DOHH2 (cell line): Measurements from ENCODE around the gene SLC66A2.

Experiments
- H3F3A ChIP-seq: fragments of 200-600 bp; sonication (generic), shearing (Covaris generic); 2 replicates; pipeline ENCODE4 v1.6.0; 2016; ENCODE audit warnings: antibody characterized with exemption, mild to moderate bottlenecking; ENCODE audit not compliant: control insufficient read depth, insufficient read depth
- H3K27ac ChIP-seq: fragments of 200-600 bp; sonication (generic); 2 replicates; pipeline ENCODE4 v1.5.1; 2014; ENCODE audit warnings: low read depth, mild to moderate bottlenecking, low read length, moderate library complexity
- H3K27me3 ChIP-seq: fragments of 200-600 bp; sonication (generic); 2 replicates; pipeline ENCODE4 v1.6.1; 2014; ENCODE audit warnings: mild to moderate bottlenecking, low read length, mixed read lengths; ENCODE audit not compliant: control insufficient read depth
- H3K36me3 ChIP-seq: fragments of 200-600 bp; sonication (generic); 2 replicates; pipeline ENCODE4 v1.6.1; 2014; ENCODE audit warnings: mild to moderate bottlenecking, low read length, moderate library complexity, mixed read lengths; ENCODE audit not compliant: control insufficient read depth
- H3K4me1 ChIP-seq: fragments of 200-600 bp; sonication (generic); 2 replicates; pipeline ENCODE4 v1.6.1; 2014; ENCODE audit warnings: mild to moderate bottlenecking, low read length, mixed read lengths; ENCODE audit not compliant: control insufficient read depth
- H3K4me2 ChIP-seq: fragments of 200-600 bp; sonication (generic); 2 replicates; pipeline ENCODE4 v1.6.0; 2014; ENCODE audit warnings: mild to moderate bottlenecking, low read length, moderate library complexity
- H3K4me3 ChIP-seq: fragments of 200-600 bp; sonication (generic); 2 replicates; pipeline ENCODE4 v1.5.1; 2014; ENCODE audit warnings: mild to moderate bottlenecking, low read length, mixed read lengths
- H3K79me2 ChIP-seq: fragments of 200-600 bp; sonication (generic); 2 replicates; pipeline ENCODE4 v1.6.1; 2014; ENCODE audit warnings: mild to moderate bottlenecking, low read length, mixed read lengths; ENCODE audit not compliant: control insufficient read depth
- H3K9me2 ChIP-seq: fragments of 200-600 bp; sonication (generic); replicated peaks from 2 replicates; pipeline ENCODE4 v1.6.1; 2014; ENCODE audit warnings: mild to moderate bottlenecking, low read length, mixed read lengths; ENCODE audit not compliant: control insufficient read depth
- H3K9me3 ChIP-seq: fragments of 200-600 bp; sonication (generic); 2 replicates; pipeline ENCODE4 v1.6.1; 2014; ENCODE audit warnings: antibody characterized with exemption, low read length, mixed read lengths; ENCODE audit not compliant: control insufficient read depth, insufficient read depth
- H4K20me1 ChIP-seq: fragments of 200-600 bp; sonication (generic); 2 replicates; pipeline ENCODE4 v1.6.0; 2014; ENCODE audit warnings: low read depth, mild to moderate bottlenecking, antibody characterized with exemption, low read length, moderate library complexity; ENCODE audit not compliant: control insufficient read depth, insufficient read depth
- CTCF ChIP-seq: fragments of 200-600 bp; sonication (generic); IDR thresholded peaks from one replicate; pipeline ENCODE4 v1.5.1; 2014; ENCODE audit warnings: antibody characterized with exemption, mild to moderate bottlenecking, low read depth, low read length; ENCODE audit not compliant: poor library complexity, severe bottlenecking
- EZH2phosphoT487 ChIP-seq: fragments of 200-600 bp; sonication (generic); IDR thresholded peaks from 2 replicates; pipeline ENCODE4 v1.6.1; 2017; ENCODE audit warnings: borderline replicate concordance, mild to moderate bottlenecking, antibody characterized with exemption, low read length, moderate library complexity, mixed read lengths

Gene SLC66A2

GRCh38 chr18:79869591-79870300 is 81.7 kb downstream of the SLC66A2 start:
- Histone ChIP-seq H3K79me2 (no peaks in the 10 kb centered on the region), H3K9me3 (no peaks in the 10 kb centered on the region), H3K27ac (no peak overlapping the region), H3K4me2 (no peak overlapping the region), H4K20me1 (no peaks in the 10 kb centered on the region), H3K36me3 (no peaks in the 10 kb centered on the region), H3K4me3 (no peak overlapping the region), H3K27me3 (no peaks in the 10 kb centered on the region), H3F3A (no peaks in the 10 kb centered on the region), H3K4me1 (no peaks in the 10 kb centered on the region), H3K9me2 (no peaks in the 10 kb centered on the region)
- no peak for TF ChIP-seq EZH2phosphoT487
- no peak for TF ChIP-seq CTCF

- no peaks in the 10 kb centered on the region for H3K27me3 ChIP-seq
- no peaks in the 10 kb centered on the region for H3K36me3 ChIP-seq
- H3K27ac ChIP-seq: no peak overlapping the region
- TF ChIP-seq CTCF (no peak), EZH2phosphoT487 (no peak)
- H3K9me2 ChIP-seq: no peaks in the 10 kb centered on the region
- H3K79me2 ChIP-seq: no peaks in the 10 kb centered on the region
- H3K4me3 ChIP-seq: no peak overlapping the region
- no peaks in the 10 kb centered on the region for H3K4me1 ChIP-seq
- H3K4me2 ChIP-seq: no peak overlapping the region
- H4K20me1 ChIP-seq: no peaks in the 10 kb centered on the region
- H3F3A ChIP-seq: no peaks in the 10 kb centered on the region
- no peaks in the 10 kb centered on the region for H3K9me3 ChIP-seq
These were observed 82.5 kb downstream of the SLC66A2 start for GRCh38 chr18:79868811-79869541.

- no peaks in the 10 kb centered on the region for H3K9me2 ChIP-seq
- no peak overlapping the region for H3K4me3 ChIP-seq
- no peak for TF ChIP-seq EZH2phosphoT487
- TF ChIP-seq CTCF: no peak
- H3K4me1 ChIP-seq: no peaks in the 10 kb centered on the region
- no peak overlapping the region for H3K4me2 ChIP-seq
- H3F3A ChIP-seq: no peaks in the 10 kb centered on the region
- H4K20me1 ChIP-seq: no peaks in the 10 kb centered on the region
- H3K27me3 ChIP-seq: no peaks in the 10 kb centered on the region
- no peaks in the 10 kb centered on the region for H3K79me2 ChIP-seq
- no peak overlapping the region for H3K27ac ChIP-seq
- H3K36me3 ChIP-seq: no peaks in the 10 kb centered on the region
- H3K9me3 ChIP-seq: no peaks in the 10 kb centered on the region
These were observed 83.2 kb downstream of the SLC66A2 start for GRCh38 chr18:79868168-79868784.
